Endothelial cell of umbilical vein (primary cell): ENCODE data around the gene RFLNA. TPM values are rescaled to one million over a fixed set of nuclear protein-coding genes. Genes with fewer than 3 reads are reported as not detected.

Experiments used
- BruUV-seq: library from RNA; stranded (reverse); fragments of 400-500 nt; replicated peaks from 2 replicates; lab custom pipeline; 2021; lab: Mats Ljungman, UMichigan
- CTCF ChIA-PET: fragments of 300-600, 350-600 bp; sonication (Branson Sonifier 250); formaldehyde crosslinking; loops from one replicate; lab custom pipeline; 2021; ENCODE audit warnings: antibody characterized with exemption, inconsistent platforms; lab: Charles Lee
- POLR2A ChIA-PET: fragments of 300-600, 350-600 bp; sonication (Branson Sonifier 250); formaldehyde crosslinking; loops from one replicate; lab custom pipeline; 2021; ENCODE audit warnings: antibody characterized with exemption, inconsistent platforms; lab: Charles Lee
- DNase-seq: peaks from one replicate; pipeline ENCODE4 v3.0.0-alpha.2; 2011; ENCODE audit warnings: low read depth, low spot score
- FAIRE-seq: peaks from 2 replicates; lab custom pipeline; 2011; peaks lifted over from hg19 to GRCh38; lab: Jason Lieb, UNC
- H2AFZ ChIP-seq: 2 replicates; pipeline ENCODE4 v1.6.0; 2012; ENCODE audit warnings: low read depth, low read length, control low read depth, inconsistent platforms
- H3K27ac ChIP-seq: 2 replicates; pipeline ENCODE4 v1.5.1; 2011; ENCODE audit warnings: low read depth, mild to moderate bottlenecking, control low read depth, low read length, moderate library complexity; ENCODE audit not compliant: insufficient read depth
- H3K27me3 ChIP-seq, 2 experiments: 2 replicates each; pipeline versions ENCODE4 v1.6.0 to v1.6.1; 2011; ENCODE audit warnings: low read length in 2 of 2, mixed read lengths in 1 of 2; ENCODE audit not compliant: control insufficient read depth in 2 of 2, insufficient read depth in 2 of 2
- H3K36me3 ChIP-seq, 2 experiments: 2 replicates in 1 of 2; 3 replicates in 1 of 2; pipeline ENCODE4 v1.5.1; 2011; ENCODE audit warnings: low read length in 2 of 2, mild to moderate bottlenecking in 1 of 2, moderate library complexity in 1 of 2; ENCODE audit not compliant: control insufficient read depth in 2 of 2, insufficient read depth in 2 of 2; ENCODE audit errors: extremely low read depth in 1 of 2
- H3K4me1 ChIP-seq: 3 replicates; pipeline ENCODE4 v1.5.1; 2011; ENCODE audit warnings: mild to moderate bottlenecking, low read length; ENCODE audit not compliant: control insufficient read depth, insufficient read depth; ENCODE audit errors: extremely low read depth
- H3K4me2 ChIP-seq: 2 replicates; pipeline ENCODE4 v1.6.1; 2011; ENCODE audit warnings: low read length, control low read depth, mixed read lengths; ENCODE audit not compliant: insufficient read depth
- H3K4me3 ChIP-seq, 3 experiments: fragments of 200-600 bp in 1 of 3; sonication (generic), shearing (Covaris generic) in 1 of 3; replicated peaks in 1 of 3; 2 replicates each; pipeline ENCODE4 v1.5.1; 2011 to 2016; ENCODE audit warnings: control low read depth in 3 of 3, low read length in 3 of 3, mild to moderate bottlenecking in 2 of 3, inconsistent platforms in 1 of 3, low read depth in 1 of 3, moderate library complexity in 1 of 3; ENCODE audit not compliant: insufficient read depth in 1 of 3
- H3K79me2 ChIP-seq: 2 replicates; pipeline ENCODE4 v1.6.0; 2012; ENCODE audit warnings: low read length, inconsistent platforms; ENCODE audit not compliant: control insufficient read depth, insufficient read depth
- H3K9ac ChIP-seq: replicated peaks from 2 replicates; pipeline ENCODE3; 2011; ENCODE audit warnings: low read length, control low read depth; ENCODE audit not compliant: insufficient read depth; ENCODE audit errors: extremely low read depth
- H3K9me1 ChIP-seq: replicated peaks from 3 replicates; pipeline ENCODE4 v1.6.0; 2011; ENCODE audit warnings: mild to moderate bottlenecking, low read length; ENCODE audit not compliant: control insufficient read depth, insufficient read depth; ENCODE audit errors: extremely low read depth
- H3K9me3 ChIP-seq: replicated peaks from 2 replicates; pipeline ENCODE4 v1.5.1; 2012; ENCODE audit warnings: low read length, inconsistent platforms; ENCODE audit not compliant: control insufficient read depth, insufficient read depth
- H4K20me1 ChIP-seq: replicated peaks from 2 replicates; pipeline ENCODE3; 2011; ENCODE audit warnings: mild to moderate bottlenecking, low read length; ENCODE audit not compliant: control insufficient read depth, insufficient read depth; ENCODE audit errors: extremely low read depth
- CTCF ChIP-seq, 2 donors: IDR thresholded peaks; 1 replicate in 1 of 2; 2 replicates in 1 of 2; pipeline ENCODE4 v1.5.1; 2011; ENCODE audit warnings: low read length in 2 of 2, mild to moderate bottlenecking in 2 of 2, moderate library complexity in 2 of 2, control low read depth in 1 of 2, inconsistent platforms in 1 of 2, low read depth in 1 of 2; ENCODE audit not compliant: insufficient read depth in 1 of 2; ENCODE audit errors: extremely low read depth in 1 of 2
- FOS ChIP-seq: IDR thresholded peaks from 2 replicates; pipeline ENCODE4 v1.6.1; 2011; ENCODE audit warnings: mild to moderate bottlenecking, low read length, moderate library complexity, borderline replicate concordance; ENCODE audit not compliant: insufficient read depth
- GATA2 ChIP-seq: IDR thresholded peaks from 2 replicates; pipeline ENCODE4 v1.7.0; 2011; ENCODE audit warnings: low read depth, mild to moderate bottlenecking, moderate library complexity, mixed read lengths, low read length; ENCODE audit not compliant: insufficient read length, insufficient read depth
- JUN ChIP-seq: IDR thresholded peaks from 2 replicates; pipeline ENCODE4 v1.6.1; 2011; ENCODE audit warnings: borderline replicate concordance, low read depth; ENCODE audit not compliant: insufficient read length, insufficient read depth
- MYC ChIP-seq: IDR thresholded peaks from one replicate; pipeline ENCODE4 v1.6.1; 2011; ENCODE audit warnings: mild to moderate bottlenecking, low read depth, low read length
- dilution Hi-C: fragments of 300-500 bp; cut with MboI; formaldehyde crosslinking; loops from one replicate; pipeline ENCODE4 v1.15.0; 2019; ENCODE audit warnings: low sequenced_read_pairs; ENCODE audit not compliant: extremely low pct_ligation_motif_present
- intact Hi-C: fragments of 100-400 bp; cut with micrococcal nuclease; formaldehyde crosslinking; loops from one replicate; pipeline ENCODE4 v1.10.0; 2022
- polyA plus RNA-seq, 4 experiments: library from polyadenylated mRNA; depleted of rRNA in 3 of 4; stranded (reverse) in 3 of 4; unstranded in 1 of 4; fragments of >200 nt; gene quantifications; 2 replicates each; pipeline versions ENCODE4 v1.2.1 to v1.2.3, GENCODE V29; 2011 to 2012; ENCODE audit warnings: missing spikeins in 1 of 4
- total RNA-seq: library from RNA; stranded (reverse); gene quantifications from 2 replicates; pipeline ENCODE4 v1.2.3, GENCODE V29; 2021

The RFLNA gene
- total and polyA plus RNA-seq, 2 donors (not counting 3 experiments of a cell fraction or from before 2014, with no cell fraction given): 19.7 to 24.5 TPM

GRCh38 chr12:124310785-124311184 is 15.9 kb downstream of the RFLNA start:
- Histone ChIP-seq H3K9me1 (no peaks in the 10 kb centered on the region), H3K27ac (no peak overlapping the region), H3K4me1 (no peaks in the 10 kb centered on the region), H3K9ac (no peak overlapping the region), H3K4me3 (no peak overlapping the region), H3K9me3 (no peaks in the 10 kb centered on the region), H3K36me3 (no peaks in the 10 kb centered on the region), H3K79me2 (peaks cover 44% of the 10 kb centered on the region), H4K20me1 (no peaks in the 10 kb centered on the region), H2AFZ (no peak overlapping the region), H3K27me3 (no peaks in the 10 kb centered on the region), H3K4me2 (no peak overlapping the region)
- dilution Hi-C loops (no loop called here), intact Hi-C loops (no loop called here)
- no TSS peak for BruUV-seq
- ChIA-PET POLR2A (no interaction called here), CTCF (interaction anchor here (1.0 to 4.1 kb wide), 2 partner anchors 257 to 275 kb away, joined by 3 to 20 read pairs; no protein-coding TSS in a partner anchor)
- no peak for TF ChIP-seq JUN
- TF ChIP-seq CTCF (IDR thresholded peaks at IDR 0.05; ENCODE audit: extremely low read depth in 1 of 2, insufficient read depth in 1 of 2, low read depth in 1 of 2, low read length in 2 of 2): no peak
- no peak for TF ChIP-seq MYC
- TF ChIP-seq FOS: no peak
- TF ChIP-seq GATA2: no peak
- DNase-seq: no peak
- no peak for FAIRE-seq
